ENCODE data around the gene NKPD1.

GRCh38 chr19:45140533-45140932, 20.2 kb downstream of the NKPD1 start:
- TF ChIP-seq, protein P1, sequence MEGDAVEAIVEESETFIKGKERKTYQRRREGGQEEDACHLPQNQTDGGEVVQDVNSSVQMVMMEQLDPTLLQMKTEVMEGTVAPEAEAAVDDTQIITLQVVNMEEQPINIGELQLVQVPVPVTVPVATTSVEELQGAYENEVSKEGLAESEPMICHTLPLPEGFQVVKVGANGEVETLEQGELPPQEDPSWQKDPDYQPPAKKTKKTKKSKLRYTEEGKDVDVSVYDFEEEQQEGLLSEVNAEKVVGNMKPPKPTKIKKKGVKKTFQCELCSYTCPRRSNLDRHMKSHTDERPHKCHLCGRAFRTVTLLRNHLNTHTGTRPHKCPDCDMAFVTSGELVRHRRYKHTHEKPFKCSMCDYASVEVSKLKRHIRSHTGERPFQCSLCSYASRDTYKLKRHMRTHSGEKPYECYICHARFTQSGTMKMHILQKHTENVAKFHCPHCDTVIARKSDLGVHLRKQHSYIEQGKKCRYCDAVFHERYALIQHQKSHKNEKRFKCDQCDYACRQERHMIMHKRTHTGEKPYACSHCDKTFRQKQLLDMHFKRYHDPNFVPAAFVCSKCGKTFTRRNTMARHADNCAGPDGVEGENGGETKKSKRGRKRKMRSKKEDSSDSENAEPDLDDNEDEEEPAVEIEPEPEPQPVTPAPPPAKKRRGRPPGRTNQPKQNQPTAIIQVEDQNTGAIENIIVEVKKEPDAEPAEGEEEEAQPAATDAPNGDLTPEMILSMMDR (IDR thresholded peaks at IDR 0.05) = no peak
- TF ChIP-seq POLR2A (IDR thresholded peaks at IDR 0.05) = no peak
